Measurements from ENCODE around the gene DBF4B. TPM values are rescaled to one million over a fixed set of nuclear protein-coding genes. Genes with fewer than 3 reads are reported as not detected.

The DBF4B gene
- total and polyA plus RNA-seq, 10 of the 15 experiments (the other 5 are each of a cell fraction or from before 2014, with no cell fraction given): 2.4 to 24.6 (median 16.9) TPM

- no peak for TF ChIP-seq ZNF24 (IDR thresholded peaks at IDR 0.05)
- no peak for TF ChIP-seq NFXL1 (IDR thresholded peaks at IDR 0.05; ENCODE audit: borderline replicate concordance)
- no peak for TF ChIP-seq ATF2 (IDR thresholded peaks at IDR 0.05; ENCODE audit: low read length)
- no peak for TF ChIP-seq HCFC1 (IDR thresholded peaks at IDR 0.05; ENCODE audit: low read length)
- no peak for TF ChIP-seq ZBTB11 (CRISPR knock-in tag; IDR thresholded peaks at IDR 0.05)
- TF ChIP-seq NFIC (IDR thresholded peaks at IDR 0.05; ENCODE audit: low read depth, low read length): no peak
- no peak for TF ChIP-seq ESRRA (IDR thresholded peaks at IDR 0.05; ENCODE audit: low read length)
- TF ChIP-seq ETV6 (conservative IDR thresholded peaks at IDR 0.05 in 1 of 2, IDR thresholded peaks at IDR 0.05 in 1 of 2; ENCODE audit: borderline replicate concordance in 1 of 2, low read depth in 1 of 2): no peak
- Histone ChIP-seq H3K9ac (ENCODE audit: control insufficient read depth, insufficient read depth, low read length) (no peak overlapping the region), H3K9me3 (replicated peaks; ENCODE audit: control insufficient read depth, insufficient read depth, low read length) (no peaks in the 10 kb centered on the region), H3K27ac (ENCODE audit: control insufficient read depth, insufficient read depth) (no peak overlapping the region), H3K36me3 (ENCODE audit: control insufficient read depth in 2 of 2, insufficient read depth in 2 of 2, low read length in 1 of 2) (peaks cover 4 to 12% of the 10 kb centered on the region in 2 experiments), H3K4me2 (ENCODE audit: control insufficient read depth, insufficient read depth) (no peak overlapping the region), H3K27me3 (replicated peaks in 1 of 2; ENCODE audit: control insufficient read depth in 2 of 2, insufficient read depth in 2 of 2, low read length in 1 of 2) (no peaks in the 10 kb centered on the region), H3K79me2 (ENCODE audit: control insufficient read depth, insufficient read depth, low read length) (no peaks in the 10 kb centered on the region), H3K4me1 (ENCODE audit: control insufficient read depth, insufficient read depth, low read length) (peaks cover 14% of the 10 kb centered on the region), H3K4me3 (no peak overlapping the region), H4K20me1 (ENCODE audit: control insufficient read depth, insufficient read depth) (no peaks in the 10 kb centered on the region), H2AFZ (ENCODE audit: control insufficient read depth, low read depth, low read length) (no peak overlapping the region)
- DNase-seq (ENCODE audit: low read depth, low spot score): no peak
- BruUV-seq (replicated peaks): no TSS peak
- 92% methylated on average over 12 of the region's 12 CpGs for WGBS (ENCODE audit: insufficient coverage, insufficient replicate concordance, low lambda C conversion rate, missing lambda C conversion rate)
- no peak for ATAC-seq
- RAD21 ChIA-PET (ENCODE audit: unreplicated experiment): no interaction called here
- CTCF ChIA-PET: interaction anchor here (0.6 to 1.1 kb wide), 2 partner anchors 184 to 202 kb away, joined by 3 read pairs; no protein-coding TSS in a partner anchor
- POLR2A ChIA-PET: interaction anchor here (0.6 kb wide), 1 partner anchor 199 kb away, joined by 4 read pairs; no protein-coding TSS in a partner anchor
- in situ Hi-C loops (cut with MboI) (no loop called here), intact Hi-C loops (cut with micrococcal nuclease; ENCODE audit: unreplicated experiment) (no loop called here)
- SMC1A ChIA-PET (ENCODE audit: uncharacterized antibody, unreplicated experiment): no interaction called here
- no peak for FAIRE-seq
These were observed 28.2 kb downstream of the DBF4B start for GRCh38 chr17:44736551-44737240.

All from GM12878 (cell line).